Stimulated activated CD8-positive, alpha-beta memory T cell treated with anti-CD3 and anti-CD28 coated beads, Interleukin-12 subunit alpha, Interleukin-12 subunit beta, amount 100 ng/mL, for 24 hours (primary cell): ENCODE results near the gene LRRC37A2.
"Not testable (repeated sequence)": the region's sequence is repeated elsewhere in the genome, so short reads cannot be mapped to it uniquely, and the experiment has no call there.

Experiments used
- DNase-seq: peaks from one replicate; pipeline ENCODE4 v3.0.0-alpha.2; 2020; ENCODE audit errors: extremely low read depth

LRRC37A2 gene

DNA sequence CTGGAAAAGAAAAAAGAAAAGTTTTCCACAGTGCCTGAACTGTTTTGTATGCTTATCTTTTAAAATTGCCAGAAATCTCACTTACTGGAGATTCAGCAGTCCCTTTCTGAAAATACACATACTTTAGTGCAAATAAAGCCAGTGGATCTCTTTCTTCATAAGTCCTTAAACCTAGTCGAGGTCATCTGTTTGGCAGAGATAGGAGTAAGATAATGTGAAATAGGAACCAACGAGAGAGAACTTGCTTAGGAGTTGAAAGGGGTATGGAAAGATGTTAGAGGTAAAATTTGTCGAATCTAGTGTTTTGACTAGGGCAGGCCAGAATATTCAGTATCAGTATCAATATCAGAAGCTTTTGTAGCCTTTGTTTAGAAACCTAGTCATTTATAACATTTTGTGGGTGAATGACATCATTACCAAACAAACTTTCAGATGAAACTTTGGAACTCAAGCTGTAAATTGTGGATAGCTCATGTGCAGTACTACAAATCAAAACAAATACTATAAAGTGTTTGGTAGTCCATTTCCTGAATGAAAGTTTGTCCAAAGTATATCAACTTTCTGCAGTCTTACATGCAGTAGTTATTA is 86.2 kb downstream of the LRRC37A2 start:
- DNase-seq: not testable (repeated sequence)

DNA sequence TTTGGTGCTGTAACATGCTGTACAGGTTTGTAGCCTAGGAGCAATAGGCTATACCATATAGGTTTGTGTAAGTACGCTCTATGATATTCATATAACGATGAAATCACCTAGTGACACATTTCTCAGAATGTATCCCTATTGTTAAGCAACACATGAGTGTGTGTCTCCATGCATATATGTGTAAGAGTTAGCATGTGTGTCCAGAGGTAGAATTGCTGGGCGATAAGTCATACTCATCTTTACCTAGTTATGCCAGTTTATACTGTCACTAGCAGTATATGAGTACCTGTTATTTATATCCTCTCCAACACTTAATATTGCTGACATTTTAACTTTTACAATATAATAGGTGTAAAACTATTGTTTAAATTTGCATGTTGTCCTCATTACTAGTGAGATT is 88.5 kb downstream of the LRRC37A2 start:
- DNase-seq: not testable (repeated sequence)

DNA sequence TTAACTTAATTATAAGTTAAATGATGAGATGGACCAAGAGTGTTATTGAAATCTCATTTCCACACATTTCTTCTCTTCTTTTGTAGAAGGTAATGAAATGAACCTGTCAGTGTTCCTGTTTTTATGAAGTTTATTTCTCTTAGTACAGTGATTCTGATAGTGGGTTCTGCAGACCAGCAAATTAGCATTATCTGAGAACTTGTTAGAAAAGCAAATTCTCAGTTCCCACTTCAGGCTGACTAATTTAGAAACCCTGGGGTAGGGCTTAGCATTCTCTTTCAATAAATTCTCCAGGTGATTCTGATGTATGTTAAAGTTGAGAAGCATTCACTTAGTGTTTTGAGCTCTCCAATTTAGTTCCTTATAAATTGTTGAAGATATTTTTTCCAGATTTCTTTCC is 90.9 kb downstream of the LRRC37A2 start:
- DNase-seq: not testable (repeated sequence)
